Measurements from ENCODE around the gene PTPMT1. TPM values are rescaled to one million over a fixed set of nuclear protein-coding genes. Genes with fewer than 3 reads are reported as not detected.
"Not testable (repeated sequence)": the region's sequence is repeated elsewhere in the genome, so short reads cannot be mapped to it uniquely, and the experiment has no call there.

PTPMT1 gene
- total and polyA plus RNA-seq, 7 donors = 31.0 to 152 (median 100.0) TPM

GRCh38 chr11:47523490-47524225, 41.7 kb upstream of the PTPMT1 start:
- H3K27ac ChIP-seq = peak overlapping the region; percentile 82 to 90 (median 82)
- no peaks in the 10 kb centered on the region for H3K36me3 ChIP-seq
- WGBS, 2 donors = 11 to 36% methylated on average over 3 of the region's 3 CpGs
- H3K4me1 ChIP-seq = peaks cover 0 to 87% (median 86%) of the 10 kb centered on the region in 4 donors
- no peaks in the 10 kb centered on the region for H3K9me3 ChIP-seq
- intact Hi-C loops (cut with DNase I) = no loop called here
- TF ChIP-seq EP300 (IDR thresholded peaks at IDR 0.05) (no peak), POLR2AphosphoS5 (IDR thresholded peaks at IDR 0.05) (peak in 1 of 4 donors; percentile 82)
- H3K27me3 ChIP-seq = no peaks in the 10 kb centered on the region
- peak overlapping the region; percentile 30 to 52 (median 44) for H3K4me3 ChIP-seq
- no peak for DNase-seq

- 48 to 70% methylated on average over 9 of the region's 9 CpGs for WGBS, 2 donors
- Histone ChIP-seq H3K9me3 (no peaks in the 10 kb centered on the region), H3K4me1 (peaks cover 0 to 84% (median 79%) of the 10 kb centered on the region in 4 donors), H3K36me3 (no peaks in the 10 kb centered on the region), H3K27ac (peak overlapping the region; percentile 82 to 90 (median 82)), H3K4me3 (peak overlapping the region; percentile 30 to 52 (median 44)), H3K27me3 (no peaks in the 10 kb centered on the region)
- DNase-seq = peak; percentile 76
- TF ChIP-seq EP300 (IDR thresholded peaks at IDR 0.05) (peak in 1 of 4 donors; percentile 43), CTCF (IDR thresholded peaks at IDR 0.05) (no peak), POLR2AphosphoS5 (IDR thresholded peaks at IDR 0.05) (peak; percentile 29 to 85 (median 58))
- intact Hi-C loops (cut with DNase I) = no loop called here
These were observed 41.0 kb upstream of the PTPMT1 start for GRCh38 chr11:47524291-47524874.

GRCh38 chr11:47526032-47526431, 39.4 kb upstream of the PTPMT1 start:
- H3K27me3 ChIP-seq; intact Hi-C loops (cut with DNase I); H3K9me3 ChIP-seq; DNase-seq; H3K4me3 ChIP-seq; H3K36me3 ChIP-seq: not testable (repeated sequence)
- 90 to 93% methylated on average over 9 of the region's 9 CpGs for WGBS, 2 donors
- Histone ChIP-seq H3K27ac (peak overlapping the region; percentile 82 to 90 (median 82)), H3K4me1 (peaks cover 0 to 75% (median 68%) of the 10 kb centered on the region in 4 donors)

- intact Hi-C loops (cut with DNase I) = no loop called here
- Histone ChIP-seq H3K4me3 (no peak overlapping the region), H3K27me3 (no peaks in the 10 kb centered on the region), H3K27ac (peak overlapping the region; percentile 82 to 90 (median 82)), H3K9me3 (no peaks in the 10 kb centered on the region), H3K36me3 (no peaks in the 10 kb centered on the region), H3K4me1 (peaks cover 0 to 74% (median 66%) of the 10 kb centered on the region in 4 donors)
- 93 to 97% methylated on average over 6 of the region's 6 CpGs for WGBS, 2 donors
- DNase-seq = no peak
- no peak for TF ChIP-seq POLR2A (IDR thresholded peaks at IDR 0.05)
- TF ChIP-seq POLR2AphosphoS5 (IDR thresholded peaks at IDR 0.05) = no peak
- no peak for TF ChIP-seq EP300 (IDR thresholded peaks at IDR 0.05)
- no peak for TF ChIP-seq CTCF (IDR thresholded peaks at IDR 0.05)
These were observed 38.2 kb upstream of the PTPMT1 start for GRCh38 chr11:47527186-47527585.

- peak overlapping the region in 1 of 4 donors; percentile 75 for H3K27ac ChIP-seq
These were observed 35.4 kb upstream of the PTPMT1 start for GRCh38 chr11:47529951-47530350.

GRCh38 chr11:47530721-47531120, 34.7 kb upstream of the PTPMT1 start:
- H3K27me3 ChIP-seq; DNase-seq; H3K36me3 ChIP-seq; H3K4me3 ChIP-seq; intact Hi-C loops (cut with DNase I); H3K9me3 ChIP-seq: not testable (repeated sequence)
- WGBS, 2 donors = 89 to 93% methylated on average over 9 of the region's 9 CpGs
- Histone ChIP-seq H3K4me1 (peaks cover 0 to 74% (median 63%) of the 10 kb centered on the region in 4 donors), H3K27ac (peak overlapping the region; percentile 18 to 75 (median 25))

More at GRCh38 chr11:47529951-47530350, 35.4 kb upstream of the PTPMT1 start:
- TF ChIP-seq POLR2AphosphoS5 (IDR thresholded peaks at IDR 0.05) = no peak
- TF ChIP-seq CTCF (IDR thresholded peaks at IDR 0.05) = no peak
- no peak for TF ChIP-seq EP300 (IDR thresholded peaks at IDR 0.05)
- TF ChIP-seq POLR2A (IDR thresholded peaks at IDR 0.05) = no peak
- no peak overlapping the region for H3K4me3 ChIP-seq
- intact Hi-C loops (cut with DNase I) = no loop called here
- H3K9me3 ChIP-seq = no peaks in the 10 kb centered on the region
- H3K36me3 ChIP-seq = no peaks in the 10 kb centered on the region
- DNase-seq = no peak
- no peaks in the 10 kb centered on the region for H3K27me3 ChIP-seq
- 92 to 93% methylated on average over 4 of the region's 4 CpGs for WGBS, 2 donors
- peaks cover 0 to 74% (median 67%) of the 10 kb centered on the region in 4 donors for H3K4me1 ChIP-seq
